ENCODE results near the gene CFAP45.

CFAP45 gene

DNA sequence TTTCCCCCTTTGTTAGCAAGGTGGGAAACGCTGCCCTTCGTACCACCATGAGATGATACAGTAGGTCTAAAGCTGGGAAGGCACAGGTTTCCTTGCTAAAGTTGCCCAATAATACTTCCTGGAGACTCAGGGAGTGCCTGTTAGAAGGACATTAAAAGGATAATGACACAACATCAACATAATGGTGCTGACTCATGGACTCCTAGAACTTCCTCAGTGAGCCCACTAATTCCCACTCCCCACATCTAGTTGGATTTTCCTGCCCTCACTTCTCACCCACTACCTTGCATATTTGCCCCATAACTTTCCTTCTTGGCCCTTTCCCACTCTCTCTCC lies 17.5 kb downstream of the CFAP45 start:
- no peak for DNase-seq

DNA sequence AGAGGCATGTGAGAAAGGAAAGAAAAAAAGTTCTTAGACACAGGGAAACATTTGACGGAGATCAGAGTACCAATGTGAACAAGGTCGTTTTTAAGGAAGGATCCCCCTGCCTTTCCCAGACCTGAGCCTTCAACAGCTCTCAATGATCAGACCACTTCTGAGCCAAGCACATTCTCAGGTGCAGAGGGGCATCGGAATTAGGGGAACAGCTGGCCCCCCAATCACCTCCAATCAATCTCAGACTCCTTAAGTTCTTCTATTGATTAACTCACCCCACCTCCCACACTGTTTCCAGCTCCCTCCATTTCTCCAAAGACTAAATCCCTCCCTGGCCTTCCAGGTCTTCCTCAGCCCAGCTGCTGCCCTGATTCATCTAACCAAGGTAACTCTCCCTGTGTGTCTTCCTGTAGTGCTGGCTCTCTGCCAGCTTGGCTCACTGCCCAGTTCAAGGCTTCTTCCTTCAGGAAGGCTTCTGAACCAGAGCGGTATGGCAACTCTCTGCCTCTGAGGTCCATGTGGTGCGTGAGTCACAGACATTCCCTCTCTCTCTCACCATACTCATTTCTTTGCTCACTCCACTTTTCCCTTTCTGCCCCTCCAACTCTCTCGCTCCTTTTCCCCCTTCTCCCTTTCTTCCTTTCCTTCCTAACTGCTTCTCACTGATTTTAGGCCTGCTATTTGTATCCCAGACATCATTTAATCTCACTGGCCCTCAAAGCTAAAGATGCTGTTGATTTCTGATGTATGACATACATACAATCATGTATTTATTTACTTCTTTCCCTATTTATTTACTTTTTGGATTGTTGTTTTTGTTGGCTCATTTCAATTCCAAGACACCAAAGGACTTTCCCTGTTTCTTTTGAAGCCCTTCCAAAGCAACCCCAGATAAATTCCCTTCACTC lies 18.1 kb downstream of the CFAP45 start:
- DNase-seq, result peak in 3 of 58 donors; percentile 3 to 69 (median 14)

DNA sequence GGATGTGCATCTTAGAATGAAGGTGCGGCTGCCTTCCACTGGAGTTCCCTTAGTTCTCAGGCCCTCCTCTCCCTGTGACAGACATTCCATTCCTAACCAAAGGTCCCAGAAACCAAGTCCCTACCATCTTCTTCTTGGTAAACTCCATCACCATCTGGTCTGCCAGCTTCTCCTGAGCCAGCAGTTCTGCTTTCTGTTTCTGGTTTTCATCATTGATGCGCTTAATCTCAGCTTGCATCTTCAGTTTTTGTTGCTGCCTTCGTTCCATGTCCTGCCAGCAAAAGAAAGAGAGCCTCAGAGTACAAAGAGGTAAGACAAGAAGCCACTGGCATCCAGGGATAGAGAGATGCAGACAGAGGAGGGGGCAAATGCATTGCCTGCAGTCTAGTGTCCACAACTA lies 19.5 kb downstream of the CFAP45 start:
- no peak for DNase-seq

DNA sequence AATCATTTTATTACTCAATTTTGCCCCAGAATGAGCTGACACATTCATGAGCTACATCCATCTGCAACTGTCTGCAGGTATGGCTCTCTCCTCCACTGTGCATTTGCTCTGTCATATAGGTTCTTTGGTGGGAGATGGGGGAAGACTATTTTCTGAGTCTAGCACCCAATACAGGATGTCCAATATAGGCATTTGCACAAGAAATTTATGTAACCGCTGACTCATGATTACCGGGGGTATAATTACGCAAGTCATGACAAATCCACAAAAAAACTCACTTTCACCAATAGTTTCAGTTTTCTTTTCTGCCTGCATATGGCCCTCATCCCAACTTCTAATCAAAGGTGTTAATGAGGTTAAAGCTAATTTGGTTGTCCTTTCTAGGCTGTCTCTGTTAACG lies 20.0 kb downstream of the CFAP45 start:
- no peak for DNase-seq

DNA sequence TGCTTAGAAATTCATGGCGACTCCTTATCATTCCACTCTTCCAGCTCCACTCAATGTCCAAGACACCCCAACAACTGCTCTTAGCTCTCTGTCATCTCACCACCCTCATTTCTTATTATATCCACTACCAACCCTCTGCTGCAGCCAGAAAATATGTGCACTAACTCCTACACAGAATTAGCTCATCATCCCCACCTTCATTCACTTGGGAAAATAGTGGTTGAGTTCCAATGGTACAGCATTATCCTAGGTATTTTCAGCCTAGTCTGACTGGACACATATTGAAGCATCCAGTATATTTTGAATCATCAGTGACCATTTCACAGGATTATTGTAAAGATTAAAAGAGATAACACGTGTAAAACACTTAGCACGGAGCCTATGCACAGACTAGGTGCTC lies 20.8 kb downstream of the CFAP45 start:
- DNase-seq, result peak in 2 of 58 donors; percentile 13

DNA sequence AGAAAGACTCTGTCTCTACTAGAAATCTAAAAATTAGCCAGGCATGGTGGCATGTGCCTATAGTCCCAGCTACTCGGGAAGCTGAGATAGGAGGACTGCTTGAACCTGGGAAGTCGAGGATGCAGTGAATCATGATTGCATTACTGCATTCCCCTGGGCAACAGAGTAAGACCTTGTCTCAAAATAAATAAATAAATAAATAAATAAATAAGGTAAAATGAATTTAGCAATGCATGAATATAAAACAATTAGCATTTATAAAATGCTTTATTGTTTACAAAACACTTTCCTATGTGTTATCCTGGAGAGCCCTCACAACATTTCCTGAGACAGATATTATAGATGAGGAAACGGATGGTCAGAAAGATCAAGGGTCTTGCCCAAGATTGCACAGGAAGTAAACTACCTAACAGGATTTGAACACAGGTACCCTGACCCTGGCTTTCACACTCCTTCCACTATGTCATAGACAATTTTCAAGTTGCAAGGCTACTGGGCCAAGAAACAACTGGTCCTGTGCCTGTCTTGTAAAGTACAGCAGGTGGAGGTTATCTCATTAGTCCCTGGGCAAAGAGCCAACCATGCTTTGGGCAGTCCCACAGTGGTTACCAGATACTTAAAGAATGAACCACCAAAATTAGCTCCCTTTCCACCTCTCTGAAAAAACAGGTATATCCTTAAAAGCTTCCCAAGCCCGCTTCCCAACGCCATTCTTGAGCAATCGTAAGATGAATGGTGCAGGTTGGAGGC lies 22.1 kb downstream of the CFAP45 start:
- no peak for DNase-seq

DNA sequence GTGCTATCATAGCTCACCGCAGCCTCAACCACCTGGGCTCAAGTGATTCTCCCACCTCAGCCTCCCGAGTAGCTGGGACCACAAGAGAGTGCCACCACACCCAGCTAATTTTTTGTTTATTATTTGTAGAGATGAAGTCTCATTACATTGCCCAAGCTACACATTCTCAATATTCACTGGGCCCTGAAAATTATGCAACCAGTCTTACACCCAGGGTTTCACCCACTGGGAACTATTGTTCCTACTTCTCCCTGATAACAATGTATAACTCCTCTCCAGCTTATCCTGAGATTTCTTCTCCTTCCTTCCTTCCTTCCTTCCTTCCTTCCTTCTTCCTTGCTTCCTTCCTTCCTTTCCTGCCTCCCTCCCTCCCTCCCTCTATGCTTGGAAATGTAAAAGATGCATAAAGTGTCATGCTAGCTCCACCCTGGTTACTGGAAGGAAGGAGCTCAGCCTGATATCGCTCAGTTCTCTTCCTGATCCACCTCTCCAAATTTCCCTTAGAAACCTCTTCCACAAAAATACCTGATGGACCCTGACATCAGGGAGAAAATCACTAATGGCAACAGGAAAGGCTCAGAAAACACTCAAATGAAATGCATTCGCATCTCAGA lies 26.3 kb downstream of the CFAP45 start:
- no peak for DNase-seq

DNA sequence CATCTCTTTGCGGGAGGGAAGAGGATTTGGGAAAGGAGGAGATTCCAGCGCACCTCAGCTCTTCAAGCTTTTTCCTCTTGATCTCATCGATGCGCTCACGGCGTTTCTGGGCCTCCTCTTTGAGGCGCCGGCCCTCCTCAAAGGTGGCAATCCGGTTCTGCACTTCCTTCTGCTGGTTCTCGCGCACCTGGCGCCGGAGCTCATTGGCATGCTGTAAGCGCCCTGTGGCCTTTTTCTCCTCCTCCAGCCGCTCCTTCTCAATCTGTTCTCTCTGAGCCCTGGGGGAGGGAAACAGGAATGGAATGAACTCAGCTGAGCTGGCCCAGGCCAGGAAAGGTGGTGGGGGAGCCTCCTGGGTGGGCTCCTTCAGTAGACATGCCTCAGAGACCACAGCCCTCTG lies 27.1 kb downstream of the CFAP45 start:
- DNase-seq, result no peak

DNA sequence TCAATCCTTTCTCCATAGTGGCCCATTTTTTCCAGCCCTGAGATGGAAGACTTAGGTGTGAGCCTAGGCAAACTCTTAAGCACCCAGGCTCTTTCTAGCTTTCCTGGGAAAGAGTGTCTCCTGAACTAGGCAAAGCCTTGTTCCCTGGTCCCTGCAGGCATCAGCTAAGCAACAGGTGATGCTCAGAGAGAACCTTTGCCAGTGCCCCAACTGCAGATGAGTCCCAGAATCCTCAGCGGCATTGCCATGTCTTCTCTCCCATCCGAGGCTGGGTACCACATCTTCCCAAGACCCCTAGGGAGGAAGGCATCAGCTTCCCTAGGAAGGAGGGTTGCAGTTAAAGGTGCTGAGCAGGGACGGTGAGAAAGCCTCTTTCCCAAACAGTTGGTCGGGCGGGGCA lies 29.3 kb downstream of the CFAP45 start:
- DNase-seq, result no peak

DNA sequence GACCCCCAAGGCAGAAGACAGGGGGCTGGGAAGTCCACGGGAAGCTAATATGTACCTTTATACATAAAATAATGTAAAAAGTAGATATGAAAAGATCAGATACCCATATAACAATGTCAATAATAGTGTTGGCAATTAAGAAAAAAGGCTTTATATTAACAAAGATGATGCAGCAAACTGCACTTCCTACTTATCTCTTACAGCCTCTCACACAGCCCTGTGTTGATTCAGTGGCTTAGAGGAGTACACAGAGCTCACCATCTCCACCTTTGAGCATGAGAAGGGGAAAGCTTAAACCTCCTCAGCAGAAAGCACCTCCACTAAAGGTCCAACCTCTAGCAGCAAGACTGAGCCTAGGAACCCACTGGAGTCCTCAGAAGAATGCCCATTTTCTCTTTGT lies 30.4 kb downstream of the CFAP45 start:
- DNase-seq, result no peak

DNA sequence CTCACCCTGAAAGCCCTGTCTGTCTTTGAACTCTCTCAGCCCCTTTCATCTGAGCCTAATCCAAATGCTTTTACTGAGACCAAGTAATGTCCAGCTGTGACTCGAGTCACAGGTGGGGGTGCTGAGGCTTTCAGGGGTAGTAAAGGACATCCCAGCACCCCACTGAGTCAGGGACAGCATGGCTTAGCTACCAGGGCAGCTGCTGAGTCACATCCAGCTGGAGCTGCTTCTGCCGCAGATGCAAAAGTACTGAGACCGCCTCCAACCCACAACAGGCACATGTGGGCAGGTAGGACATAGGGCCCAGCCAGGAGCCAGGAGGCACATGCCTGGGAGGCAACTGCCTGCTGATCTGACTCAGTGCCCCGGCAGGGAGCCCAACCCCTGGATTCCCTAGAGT lies 30.8 kb downstream of the CFAP45 start:
- DNase-seq, result no peak

DNA sequence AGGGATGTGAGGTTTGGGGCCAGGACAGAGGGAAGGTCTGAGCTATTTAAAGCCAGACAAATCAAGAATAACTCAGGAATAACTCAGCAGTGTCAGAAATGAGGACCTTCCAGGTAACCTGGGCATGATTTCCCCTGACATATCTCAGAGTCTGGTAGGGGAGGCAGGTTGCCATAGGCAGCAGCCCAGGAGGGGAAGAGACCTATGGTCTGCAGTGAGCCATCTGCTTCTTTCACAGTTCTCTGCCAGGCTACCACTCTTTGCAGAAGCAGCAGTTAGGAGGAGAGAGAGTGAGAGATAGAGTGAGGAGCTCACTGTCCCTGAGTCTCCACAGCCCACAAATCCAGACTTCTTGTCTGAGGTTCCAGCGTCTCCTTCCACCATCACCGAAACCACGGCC lies 31.2 kb downstream of the CFAP45 start:
- no peak for DNase-seq

DNA sequence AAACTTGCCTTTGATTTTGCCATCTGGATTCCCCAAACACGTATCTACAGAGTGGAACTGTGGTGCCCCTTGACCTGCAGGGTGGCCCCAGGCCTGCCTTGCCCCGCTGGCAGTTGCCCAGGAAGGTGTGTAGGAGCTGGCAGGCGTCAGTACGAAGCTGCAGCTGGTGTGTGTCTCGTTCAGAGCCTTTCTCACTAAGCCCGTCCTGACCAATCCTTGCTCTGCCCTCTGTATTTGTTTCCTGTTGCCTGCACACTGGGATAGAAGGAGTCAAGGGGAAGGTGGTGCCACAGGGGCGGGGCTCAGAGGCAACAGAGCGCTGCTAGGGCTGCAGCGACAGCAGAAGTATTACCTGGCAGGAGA lies 32.3 kb downstream of the CFAP45 start:
- no peak for DNase-seq

DNA sequence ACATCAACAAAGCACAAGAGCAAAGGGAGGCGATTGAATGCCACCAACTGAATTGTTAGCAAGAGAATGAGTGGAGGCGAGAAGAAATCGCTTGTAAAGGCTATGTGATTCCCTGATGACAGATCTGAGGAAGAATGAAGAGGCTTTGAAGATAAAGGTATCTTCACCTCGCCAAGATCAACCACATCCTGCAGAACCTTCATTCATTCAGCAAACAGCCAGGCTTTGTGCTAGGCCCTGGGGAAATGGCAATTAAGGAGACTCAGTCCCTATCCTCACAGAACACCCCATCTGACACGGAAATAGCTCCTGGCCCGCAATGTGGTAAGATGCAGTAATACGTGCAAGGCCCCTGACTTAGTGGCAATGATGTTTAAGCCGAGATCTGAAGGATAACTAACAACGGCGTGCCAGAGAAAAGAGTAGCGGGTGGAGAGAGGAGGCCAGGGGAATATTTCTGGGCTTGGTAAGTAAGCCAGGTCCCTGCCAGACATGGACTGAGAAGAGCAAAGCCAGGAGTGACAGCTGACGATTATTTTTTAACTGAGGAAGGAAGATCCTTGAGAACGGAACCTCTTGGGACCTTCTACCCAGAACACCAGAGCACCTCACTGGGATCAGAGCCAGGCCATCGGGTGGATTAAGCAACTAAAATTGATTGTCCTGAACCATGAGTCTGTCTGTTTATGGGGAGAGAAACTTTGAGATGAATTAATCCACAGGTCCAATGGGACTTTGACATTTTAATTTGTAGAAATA lies 32.9 kb downstream of the CFAP45 start:
- no peak for DNase-seq

DNA sequence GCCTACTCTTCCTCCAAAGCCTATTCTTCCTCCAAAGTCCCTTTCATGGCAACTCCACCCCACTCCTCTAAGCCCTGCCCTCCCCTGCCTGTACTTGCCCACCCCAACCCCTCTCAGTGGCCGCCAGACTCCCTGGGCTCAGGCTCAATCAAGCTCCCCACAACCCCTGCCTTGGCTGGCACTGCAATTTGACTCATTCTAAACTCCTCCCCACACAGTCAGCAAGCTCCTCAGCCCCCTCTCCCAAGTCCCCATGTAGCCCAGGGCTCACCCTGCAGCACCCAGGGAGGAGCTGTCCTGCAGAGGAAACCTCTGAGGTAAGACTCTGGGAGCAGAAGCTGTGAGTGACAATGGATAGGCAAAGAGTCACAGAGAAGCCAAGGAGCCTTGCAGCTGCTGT lies 33.9 kb downstream of the CFAP45 start:
- DNase-seq, result no peak

DNA sequence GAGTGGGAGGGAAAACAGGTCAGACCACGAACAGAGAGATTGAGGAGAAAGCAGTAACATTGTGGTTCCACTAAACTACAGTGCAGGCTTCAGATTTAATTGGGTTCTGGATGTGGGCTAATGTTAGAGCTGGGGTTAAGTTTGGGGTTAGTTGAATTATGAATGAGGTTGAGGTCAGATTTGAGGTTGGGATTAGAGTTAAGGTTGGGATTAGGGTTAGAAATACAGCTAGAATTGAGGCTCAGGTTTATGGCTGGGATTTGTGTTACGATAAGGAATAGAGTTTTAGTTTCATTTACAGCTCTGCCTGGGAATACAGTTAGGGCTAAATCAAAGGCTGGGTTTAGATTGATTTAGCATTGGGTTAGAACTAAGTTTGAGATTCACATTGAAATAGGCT lies 35.7 kb downstream of the CFAP45 start:
- no peak for DNase-seq

DNA sequence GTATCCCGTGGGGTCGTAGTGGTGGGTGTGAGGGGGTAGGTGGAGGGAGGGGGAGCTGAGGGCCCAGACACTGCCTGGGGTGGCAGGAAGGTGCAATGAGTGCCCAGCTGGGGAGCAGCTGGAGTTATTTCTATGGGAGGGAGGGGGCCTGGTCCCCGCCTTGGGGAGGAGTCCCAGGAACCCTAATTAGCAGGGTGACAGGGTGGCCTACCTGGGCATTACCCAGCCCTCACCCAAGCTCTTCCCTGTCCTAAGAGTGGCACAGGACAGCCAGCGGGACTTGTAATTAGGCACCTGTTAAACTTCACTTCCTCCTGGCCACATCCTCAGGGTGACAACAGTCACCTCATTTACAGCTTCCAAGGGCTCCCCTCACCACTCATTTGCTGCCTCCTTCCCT lies 37.4 kb downstream of the CFAP45 start, which contains the start of gene VSIG8:
Gene VSIG8 (minus strand): TSS at position 101 of the 400 bp plus-strand sequence. CDS start 136 bp downstream, outside the sequence.
- no peak for DNase-seq

DNA sequence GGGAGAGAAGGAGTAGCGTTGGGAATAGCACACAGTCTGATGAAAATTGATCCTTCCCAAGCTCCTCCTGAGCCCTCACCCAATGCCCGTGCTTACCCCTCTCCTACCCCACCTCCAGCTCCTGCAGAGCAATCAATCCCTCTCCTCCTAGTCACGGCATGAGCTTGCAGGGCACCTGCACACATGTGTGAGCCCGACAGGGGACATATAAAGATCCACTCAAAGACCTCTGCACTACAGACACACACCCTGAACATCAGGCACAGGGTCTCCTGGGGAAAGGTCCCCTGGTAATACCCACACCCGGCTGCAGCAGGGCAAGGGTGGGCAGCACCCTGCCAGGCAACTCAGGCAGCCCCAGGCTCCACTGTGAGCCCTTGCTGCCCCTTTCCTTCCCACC lies 37.9 kb downstream of the CFAP45 start:
- DNase-seq, result no peak

DNA sequence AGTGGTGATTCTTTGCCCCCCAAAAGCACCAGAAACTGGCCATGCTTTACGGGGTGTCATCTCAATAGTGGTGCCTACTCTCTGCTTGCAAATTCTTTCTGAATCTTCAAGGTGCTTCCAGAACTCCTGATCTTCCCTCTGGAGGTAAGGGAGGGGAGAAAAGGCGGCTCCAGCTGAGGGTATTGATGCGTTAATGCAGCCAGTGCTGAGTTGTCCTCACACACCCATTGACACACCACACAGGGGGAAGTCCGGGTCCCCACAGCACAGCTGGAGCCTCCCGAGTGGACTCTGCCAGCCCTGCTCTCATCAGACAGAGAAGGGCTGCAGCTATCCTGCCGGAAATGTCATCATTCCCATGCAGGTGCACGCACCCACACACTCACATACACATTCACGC lies 38.7 kb downstream of the CFAP45 start:
- DNase-seq, result no peak

DNA sequence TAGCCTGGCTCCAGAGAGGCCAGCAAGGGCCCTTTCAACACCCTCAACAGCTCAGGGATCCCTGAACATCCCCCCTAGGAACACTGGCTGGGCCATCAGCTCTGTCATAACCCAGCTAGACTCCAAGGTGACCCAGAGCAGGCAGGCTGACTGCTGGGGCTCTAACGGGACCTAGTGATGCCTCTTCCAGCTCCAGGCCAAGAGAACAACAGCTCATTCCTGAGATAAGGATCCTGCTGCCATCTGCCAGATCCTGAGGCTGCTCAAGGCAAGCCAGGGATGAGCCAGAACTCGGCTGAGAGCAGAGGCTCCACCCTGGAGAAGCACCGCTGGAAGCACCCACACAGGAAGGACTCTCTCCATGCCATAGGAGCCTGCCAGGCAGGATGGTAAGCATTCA lies 39.5 kb downstream of the CFAP45 start:
- no peak for DNase-seq

DNA sequence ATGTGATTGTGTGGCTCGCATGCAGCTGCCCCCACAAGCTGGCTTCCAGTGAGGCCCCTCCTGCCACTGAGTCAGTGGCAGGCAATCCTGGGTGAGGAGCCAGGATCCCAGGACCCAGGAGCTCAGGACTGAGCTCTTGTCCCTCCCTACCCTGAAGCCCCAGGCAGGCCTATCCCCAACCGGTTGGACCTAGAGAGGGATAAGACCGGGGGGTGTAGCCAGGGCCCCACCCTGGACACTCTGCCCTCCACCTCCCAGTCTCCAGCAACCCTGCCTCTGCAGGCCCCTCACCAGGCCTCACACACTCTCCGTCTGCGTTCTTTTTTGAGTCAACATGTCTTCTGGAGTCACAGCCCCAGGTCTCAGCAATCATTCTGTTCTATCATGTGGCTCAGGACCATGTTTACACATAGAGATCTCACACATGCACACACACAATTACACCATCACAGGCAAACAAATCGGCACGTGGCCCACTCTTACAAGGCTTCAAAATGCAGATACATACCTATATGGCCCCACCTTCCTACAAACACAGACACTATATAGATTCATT lies 40.1 kb downstream of the CFAP45 start:
- DNase-seq, result no peak

Data from anterior cingulate cortex (tissue), 58 donors.